ENCODE measurements around the gene CYP2A13. TPM values are rescaled to one million over a fixed set of nuclear protein-coding genes. Genes with fewer than 3 reads are reported as not detected.

The CYP2A13 gene
- polyA plus RNA-seq, 1 donor (not counting 4 experiments of a cell fraction or from before 2014, with no cell fraction given) = not detected

DNA sequence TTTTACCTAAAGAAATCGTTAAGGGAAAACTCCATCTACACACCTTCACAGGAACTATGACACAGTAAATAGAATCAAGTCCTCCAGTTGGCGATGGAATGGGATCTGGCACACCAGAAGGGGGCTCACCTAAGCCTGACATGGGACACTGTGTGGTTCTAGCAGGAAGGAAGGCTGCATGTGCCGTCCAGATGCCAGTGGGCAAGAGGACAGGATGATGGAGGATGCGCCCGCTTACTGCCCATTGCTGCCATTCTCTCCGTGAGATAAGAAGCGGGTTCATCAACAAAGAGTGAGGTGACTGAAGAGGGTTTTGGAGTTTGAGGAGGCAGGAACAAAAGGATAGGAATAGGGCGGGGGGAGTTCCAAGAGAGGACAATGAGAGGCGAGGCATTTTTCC is 23.0 kb downstream of the CYP2A13 start:
- H3K36me3 ChIP-seq (ENCODE audit: control insufficient read depth in 2 of 2, extremely low read depth in 1 of 2, insufficient read depth in 2 of 2, low read length in 2 of 2) = no peaks in the 10 kb centered on the region
- H3K4me1 ChIP-seq (ENCODE audit: control insufficient read depth, extremely low read depth, insufficient read depth, low read length) = no peaks in the 10 kb centered on the region
- H3K79me2 ChIP-seq (ENCODE audit: control insufficient read depth, insufficient read depth, low read length) = no peaks in the 10 kb centered on the region
- no peak overlapping the region for H3K4me3 ChIP-seq (ENCODE audit: control insufficient read depth in 2 of 3, extremely low read depth in 1 of 3, insufficient read depth in 2 of 3, low read depth in 1 of 3, low read length in 3 of 3)
- DNase-seq (ENCODE audit: low read depth, low spot score) (no peak), FAIRE-seq (no peak)
- no peak overlapping the region for H3K4me2 ChIP-seq (ENCODE audit: control insufficient read depth, extremely low read depth, insufficient read depth, low read depth, low read length)
- H3K27me3 ChIP-seq (ENCODE audit: control insufficient read depth, extremely low read depth, insufficient read depth, low read length) = no peaks in the 10 kb centered on the region
- H4K20me1 ChIP-seq (ENCODE audit: control insufficient read depth, extremely low read depth, insufficient read depth, low read length) = no peaks in the 10 kb centered on the region
- dilution Hi-C loops (cut with MboI; ENCODE audit: extremely low pct_ligation_motif_present, low sequenced_read_pairs) = no loop called here
- TF ChIP-seq EZH2 (IDR thresholded peaks at IDR 0.05; ENCODE audit: low read length) = no peak
- TF ChIP-seq CTCF (optimal IDR thresholded peaks at IDR 0.05 in 1 of 3, IDR thresholded peaks at IDR 0.05 in 1 of 3, conservative IDR thresholded peaks at IDR 0.05 in 1 of 3; ENCODE audit: extremely low read depth in 1 of 3, insufficient read depth in 2 of 3, low read length in 3 of 3) = no peak
- H3K9ac ChIP-seq (ENCODE audit: control insufficient read depth, extremely low read depth, insufficient read depth, low read length) = no peak overlapping the region
- H3K9me3 ChIP-seq (ENCODE audit: control insufficient read depth, low read depth, low read length) = no peaks in the 10 kb centered on the region
- H3K27ac ChIP-seq (ENCODE audit: control insufficient read depth, insufficient read depth, low read length) = no peak overlapping the region
- H2AFZ ChIP-seq (ENCODE audit: control insufficient read depth, low read length) = no peak overlapping the region
- H3K9me1 ChIP-seq (ENCODE audit: control insufficient read depth, extremely low read depth, insufficient read depth, low read length) = no peaks in the 10 kb centered on the region

DNA sequence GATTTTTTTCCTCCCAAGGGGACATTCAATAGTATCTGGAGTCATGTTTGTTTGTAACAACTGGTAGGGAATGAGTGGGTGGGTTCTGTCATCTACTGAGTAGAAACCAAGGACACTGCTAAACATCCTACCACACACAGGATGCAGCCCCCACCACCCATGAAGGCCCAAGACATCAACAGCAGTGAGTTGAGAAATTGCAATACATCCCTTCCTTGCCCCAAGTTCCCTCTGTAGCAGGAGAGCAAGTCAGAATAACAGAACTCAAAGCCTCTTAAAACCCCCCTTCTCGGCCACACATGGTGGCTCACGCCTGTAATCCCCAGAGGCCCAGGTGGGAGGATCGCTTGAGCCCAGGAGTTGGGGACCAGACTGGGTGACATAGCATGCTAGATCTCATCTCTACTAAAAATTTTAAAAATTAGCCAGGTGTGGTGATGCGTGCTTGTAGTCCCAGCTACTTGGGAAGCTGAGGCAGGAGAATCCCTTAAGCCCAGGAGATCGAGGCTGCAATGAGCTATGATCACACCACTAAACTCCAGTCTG is 23.6 kb downstream of the CYP2A13 start:
- DNase-seq (ENCODE audit: low read depth, low spot score) (no peak), FAIRE-seq (no peak)
- no peaks in the 10 kb centered on the region for H3K9me1 ChIP-seq (ENCODE audit: control insufficient read depth, extremely low read depth, insufficient read depth, low read length)
- H3K36me3 ChIP-seq (ENCODE audit: control insufficient read depth in 2 of 2, extremely low read depth in 1 of 2, insufficient read depth in 2 of 2, low read length in 2 of 2) = no peaks in the 10 kb centered on the region
- no peaks in the 10 kb centered on the region for H3K4me1 ChIP-seq (ENCODE audit: control insufficient read depth, extremely low read depth, insufficient read depth, low read length)
- H3K4me2 ChIP-seq (ENCODE audit: control insufficient read depth, extremely low read depth, insufficient read depth, low read depth, low read length) = no peak overlapping the region
- no peak overlapping the region for H3K4me3 ChIP-seq (ENCODE audit: control insufficient read depth in 2 of 3, extremely low read depth in 1 of 3, insufficient read depth in 2 of 3, low read depth in 1 of 3, low read length in 3 of 3)
- no peaks in the 10 kb centered on the region for H3K79me2 ChIP-seq (ENCODE audit: control insufficient read depth, insufficient read depth, low read length)
- no peaks in the 10 kb centered on the region for H4K20me1 ChIP-seq (ENCODE audit: control insufficient read depth, extremely low read depth, insufficient read depth, low read length)
- no peaks in the 10 kb centered on the region for H3K9me3 ChIP-seq (ENCODE audit: control insufficient read depth, low read depth, low read length)
- H3K27me3 ChIP-seq (ENCODE audit: control insufficient read depth, extremely low read depth, insufficient read depth, low read length) = no peaks in the 10 kb centered on the region
- dilution Hi-C loops (cut with MboI; ENCODE audit: extremely low pct_ligation_motif_present, low sequenced_read_pairs) = no loop called here
- no peak overlapping the region for H3K27ac ChIP-seq (ENCODE audit: control insufficient read depth, insufficient read depth, low read length)
- no peak overlapping the region for H3K9ac ChIP-seq (ENCODE audit: control insufficient read depth, extremely low read depth, insufficient read depth, low read length)
- TF ChIP-seq CTCF (optimal IDR thresholded peaks at IDR 0.05 in 1 of 3, IDR thresholded peaks at IDR 0.05 in 1 of 3, conservative IDR thresholded peaks at IDR 0.05 in 1 of 3; ENCODE audit: extremely low read depth in 1 of 3, insufficient read depth in 2 of 3, low read length in 3 of 3) (no peak), EZH2 (IDR thresholded peaks at IDR 0.05; ENCODE audit: low read length) (no peak)
- H2AFZ ChIP-seq (ENCODE audit: control insufficient read depth, low read length) = no peak overlapping the region

All from keratinocyte (primary cell).